Activated naive CD8-positive, alpha-beta T cell treated with anti-CD3 and anti-CD28 coated beads for 36 hours (primary cell): ENCODE measurements around the gene TFPT. TPM values are rescaled to one million over a fixed set of nuclear protein-coding genes. Genes with fewer than 3 reads are reported as not detected.

ENCODE experiments used
- DNase-seq: peaks from one replicate; pipeline ENCODE4 v3.0.0; 2021
- H3K27ac Mint-ChIP-seq: one replicate; pipeline ENCODE4 v1.8.0; 2022; ENCODE audit warnings: mild to moderate bottlenecking, moderate library complexity, mixed read lengths
- H3K27me3 Mint-ChIP-seq: one replicate; pipeline ENCODE4 v1.8.0; 2022; ENCODE audit warnings: mild to moderate bottlenecking, mixed read lengths
- H3K36me3 Mint-ChIP-seq: one replicate; pipeline ENCODE4 v1.8.0; 2021; ENCODE audit warnings: mild to moderate bottlenecking, mixed read lengths
- H3K4me1 Mint-ChIP-seq: one replicate; pipeline ENCODE4 v1.8.0; 2021; ENCODE audit warnings: mixed read lengths
- H3K4me3 Mint-ChIP-seq: one replicate; pipeline ENCODE4 v1.8.0; 2022; ENCODE audit warnings: mild to moderate bottlenecking, moderate library complexity, mixed read lengths
- H3K9me3 Mint-ChIP-seq: one replicate; pipeline ENCODE4 v1.8.0; 2022; ENCODE audit warnings: mixed read lengths
- total RNA-seq, 2 experiments: library from RNA; stranded (reverse); gene quantifications; one replicate each; pipeline ENCODE4 v1.2.3, GENCODE V29; 2021

The TFPT gene
- total RNA-seq, 2 experiments from 2014 or later = 33.3 to 38.5 TPM

DNA sequence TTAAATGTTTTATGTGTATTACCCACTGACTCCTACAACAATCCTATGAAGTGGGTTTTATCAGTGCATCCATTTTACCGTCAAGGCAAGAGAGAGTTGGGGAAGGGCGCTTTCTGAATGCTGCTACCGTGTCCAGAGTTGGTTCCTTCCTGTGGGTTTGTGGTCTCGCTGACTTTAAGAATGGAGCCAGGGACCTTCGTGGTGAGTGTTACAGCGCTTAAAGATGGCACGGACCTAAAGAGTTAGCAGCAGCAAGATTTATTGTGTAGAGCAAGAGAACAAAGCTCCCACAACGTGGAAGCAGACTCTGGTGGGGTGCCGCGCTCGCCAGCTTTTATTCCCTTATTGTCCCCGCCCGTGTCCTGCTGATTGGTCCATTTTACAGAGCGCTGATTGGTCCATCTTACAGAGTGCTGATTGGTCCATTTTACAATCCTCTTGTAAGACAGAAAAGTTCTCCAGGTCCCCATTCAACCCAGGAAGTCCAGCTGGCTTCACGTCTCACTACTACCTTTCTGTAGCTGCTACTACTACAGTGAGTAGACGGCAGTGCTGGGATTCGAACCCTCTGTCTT, 20.9 kb downstream of the TFPT start:
- Mint-ChIP-seq H3K27ac (no peak overlapping the region), H3K4me1 (peaks cover 7% of the 10 kb centered on the region), H3K36me3 (no peaks in the 10 kb centered on the region), H3K4me3 (no peak overlapping the region), H3K27me3 (peaks cover 55% of the 10 kb centered on the region), H3K9me3 (peaks cover 2% of the 10 kb centered on the region)
- no peak for DNase-seq

DNA sequence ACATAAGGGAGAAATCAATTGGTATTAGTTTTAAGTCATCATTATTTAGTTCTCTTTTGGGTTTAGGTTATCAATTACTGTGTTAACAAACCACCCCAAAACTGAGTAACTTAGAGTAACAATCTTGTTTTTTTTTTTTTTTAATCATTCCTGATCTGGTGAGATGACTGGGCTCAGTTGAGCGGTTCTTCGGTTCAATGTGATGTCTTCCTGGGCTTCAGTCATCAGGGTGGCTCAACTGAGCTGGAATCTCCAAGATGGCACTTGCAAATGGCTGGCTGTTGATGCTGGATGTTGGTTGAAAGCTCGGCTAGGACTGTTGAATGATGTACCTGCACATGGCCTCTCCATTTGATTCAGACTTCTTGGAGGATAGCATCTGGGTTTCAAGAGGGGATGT, 31.0 kb downstream of the TFPT start:
- no peaks in the 10 kb centered on the region for H3K4me1 Mint-ChIP-seq
- H3K4me3 Mint-ChIP-seq = no peak overlapping the region
- H3K9me3 Mint-ChIP-seq = peaks cover 5% of the 10 kb centered on the region
- DNase-seq = no peak
- H3K27me3 Mint-ChIP-seq = peaks cover 13% of the 10 kb centered on the region
- H3K36me3 Mint-ChIP-seq = no peaks in the 10 kb centered on the region
- H3K27ac Mint-ChIP-seq = no peak overlapping the region

DNA sequence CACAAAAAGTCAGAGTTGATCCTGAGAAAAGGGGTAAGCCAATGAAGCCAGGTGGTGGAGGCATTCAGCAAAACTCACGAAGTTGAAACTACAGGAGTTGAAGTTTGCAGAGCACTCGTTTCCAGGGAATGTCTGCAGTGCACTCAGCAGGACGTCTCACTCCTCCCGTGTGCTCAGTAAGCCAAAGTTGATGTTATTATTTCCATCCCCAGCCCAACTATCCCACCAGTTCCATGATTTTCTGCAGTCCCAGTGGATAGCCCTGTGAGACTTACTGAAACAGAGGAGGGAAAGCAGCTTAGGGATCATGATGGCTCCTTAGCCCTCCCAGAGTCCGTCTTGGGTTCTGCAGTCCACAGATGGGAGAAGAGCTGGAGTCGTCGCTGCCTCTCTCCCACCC, 34.4 kb downstream of the TFPT start, which contains the start of gene TARM1:
Gene TARM1, minus strand, starts transcription at position 334 of the 400 bp plus-strand sequence. Its CDS starts 25 bp downstream, at position 309.
- H3K4me1 Mint-ChIP-seq = no peaks in the 10 kb centered on the region
- H3K9me3 Mint-ChIP-seq = peaks cover 5% of the 10 kb centered on the region
- H3K27me3 Mint-ChIP-seq = peaks cover 10% of the 10 kb centered on the region
- no peak for DNase-seq
- H3K27ac Mint-ChIP-seq = no peak within 1 kb of the TSS
- H3K36me3 Mint-ChIP-seq = no peaks in the 10 kb centered on the region
- no peak within 1 kb of the TSS for H3K4me3 Mint-ChIP-seq

DNA sequence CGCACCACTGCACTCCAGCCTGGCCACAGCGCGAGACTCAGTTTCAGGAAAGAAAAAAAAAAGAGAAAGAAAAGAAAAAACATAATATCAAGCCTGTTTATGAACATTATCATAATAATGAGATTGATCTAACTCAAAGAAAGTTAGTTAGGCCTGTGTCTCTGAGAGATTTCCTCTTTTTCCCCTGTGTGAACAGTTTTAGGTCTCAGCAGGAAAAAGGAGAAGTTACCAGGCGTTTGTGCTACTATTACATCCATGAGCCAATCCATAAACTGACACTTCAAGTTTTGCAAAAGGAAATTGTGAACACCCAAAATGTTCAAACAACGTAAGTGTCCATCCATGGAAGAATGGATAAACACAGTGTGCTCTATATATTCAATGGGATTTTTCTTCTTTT, 38.1 kb downstream of the TFPT start:
- peaks cover 2% of the 10 kb centered on the region for H3K9me3 Mint-ChIP-seq
- no peak overlapping the region for H3K27ac Mint-ChIP-seq
- DNase-seq = no peak
- no peak overlapping the region for H3K4me3 Mint-ChIP-seq
- H3K27me3 Mint-ChIP-seq = peaks cover 7% of the 10 kb centered on the region
- no peaks in the 10 kb centered on the region for H3K36me3 Mint-ChIP-seq
- no peaks in the 10 kb centered on the region for H3K4me1 Mint-ChIP-seq

DNA sequence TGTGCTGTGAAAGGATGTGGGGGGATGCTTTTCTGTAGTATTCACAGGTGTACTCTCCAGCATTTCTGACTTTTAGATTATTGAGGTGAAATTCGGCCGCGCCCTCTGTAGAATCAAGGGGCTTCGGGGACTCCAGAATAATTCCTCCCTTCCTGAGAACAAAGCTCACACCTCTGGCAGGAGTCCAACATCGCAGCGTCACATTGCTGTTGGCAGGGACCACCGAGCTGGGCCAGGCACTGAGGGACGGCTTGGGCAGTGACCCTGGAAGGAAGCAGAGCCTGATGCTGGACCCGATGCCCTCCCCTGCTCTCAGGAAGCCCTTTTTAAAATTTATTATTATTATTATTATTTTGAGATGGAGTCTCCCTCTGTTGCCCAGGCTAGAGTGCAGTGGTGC, 40.6 kb downstream of the TFPT start:
- Mint-ChIP-seq H3K36me3 (no peaks in the 10 kb centered on the region), H3K4me1 (no peaks in the 10 kb centered on the region), H3K27me3 (peaks cover 7% of the 10 kb centered on the region), H3K27ac (no peak overlapping the region), H3K4me3 (no peak overlapping the region), H3K9me3 (no peaks in the 10 kb centered on the region)
- DNase-seq = no peak

DNA sequence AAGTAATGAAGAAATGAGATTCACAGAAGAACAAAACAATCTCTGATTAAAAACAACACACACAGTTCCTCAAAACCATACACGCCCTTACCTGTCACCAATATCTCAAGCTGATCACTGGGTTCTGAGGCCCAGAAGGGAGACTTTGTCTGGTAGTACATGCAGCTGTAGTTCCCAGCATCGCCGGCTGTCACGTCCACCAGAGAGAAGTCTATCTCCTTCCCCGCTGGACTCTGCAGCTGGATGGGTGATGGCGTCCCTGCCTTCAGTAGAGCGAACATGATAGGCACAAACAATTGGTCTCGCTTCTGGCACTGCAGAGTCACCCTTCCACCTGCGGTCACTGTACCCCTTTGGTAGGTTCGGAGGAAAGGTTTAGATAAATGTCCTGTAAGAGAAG, 41.6 kb downstream of the TFPT start:
- Mint-ChIP-seq H3K4me3 (no peak overlapping the region), H3K27ac (no peak overlapping the region), H3K27me3 (peaks cover 6% of the 10 kb centered on the region), H3K36me3 (no peaks in the 10 kb centered on the region), H3K4me1 (no peaks in the 10 kb centered on the region), H3K9me3 (no peaks in the 10 kb centered on the region)
- DNase-seq = no peak

DNA sequence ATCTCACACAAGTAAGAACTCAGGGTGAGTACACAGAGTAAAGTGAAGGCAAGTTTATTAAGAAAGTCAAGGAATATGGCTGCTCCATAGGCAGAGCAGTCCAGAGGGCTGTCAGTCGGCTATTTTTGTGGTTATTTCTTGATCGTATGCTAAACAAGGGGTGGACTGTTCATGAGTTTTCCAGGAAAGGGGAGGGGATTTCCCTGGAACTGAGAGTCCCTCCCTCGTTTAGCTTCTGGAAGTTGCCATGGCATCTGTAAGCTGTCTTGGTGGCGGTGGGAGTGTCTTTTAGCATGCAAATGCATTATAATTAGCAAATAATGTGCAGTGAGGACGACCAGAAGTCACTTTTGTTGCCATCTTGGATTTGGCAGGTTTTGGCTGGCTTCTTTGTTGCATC, 46.0 kb downstream of the TFPT start:
- DNase-seq = no peak
- Mint-ChIP-seq H3K27ac (no peak overlapping the region), H3K4me3 (no peak overlapping the region), H3K36me3 (no peaks in the 10 kb centered on the region), H3K9me3 (no peaks in the 10 kb centered on the region), H3K4me1 (no peaks in the 10 kb centered on the region), H3K27me3 (peaks cover 13% of the 10 kb centered on the region)

DNA sequence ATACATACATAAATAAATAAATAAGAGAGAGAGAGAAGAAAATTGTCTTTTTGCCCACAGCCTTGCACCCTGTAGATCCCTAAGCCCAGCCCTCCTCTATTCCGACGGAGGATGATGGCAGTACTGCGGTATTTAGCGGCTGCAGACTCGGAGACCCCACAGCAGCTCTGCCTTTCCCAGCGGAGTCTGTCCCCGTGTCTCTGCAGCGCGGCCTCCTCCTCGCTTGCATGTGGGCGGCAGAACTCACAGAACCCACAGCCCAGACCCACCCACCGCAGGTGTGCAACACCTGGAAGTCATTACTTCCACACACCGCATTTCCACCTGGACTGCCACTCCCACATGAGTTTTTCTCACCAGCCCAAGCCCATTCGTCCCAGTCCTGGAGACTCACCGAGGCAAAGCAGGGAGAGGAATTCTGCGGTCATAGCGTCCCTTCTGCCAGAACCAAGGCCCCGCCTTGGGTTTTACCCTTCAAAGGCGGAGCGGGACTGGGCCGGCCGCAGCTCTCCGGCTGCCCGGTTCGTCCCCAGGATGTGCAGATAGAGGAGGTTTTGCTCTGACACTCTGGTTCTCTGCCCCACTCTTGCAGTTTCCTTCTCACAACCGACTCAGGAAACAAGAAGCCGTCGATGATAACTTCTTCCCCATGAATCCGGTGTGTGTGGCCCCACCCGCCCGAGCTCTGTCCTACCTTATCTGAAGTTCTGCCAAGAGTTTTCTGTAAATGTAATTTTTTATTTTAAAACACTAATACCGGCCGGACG, 51.9 kb downstream of the TFPT start, which contains the start of gene VSTM1:
Gene VSTM1, minus strand, starts transcription at position 548 of the 767 bp plus-strand sequence. Its CDS starts 120 bp downstream, at position 428.
- Mint-ChIP-seq H3K4me3 (no peak within 1 kb of the TSS), H3K9me3 (no peaks in the 10 kb centered on the region), H3K27me3 (peaks cover 31% of the 10 kb centered on the region), H3K27ac (no peak within 1 kb of the TSS), H3K36me3 (no peaks in the 10 kb centered on the region), H3K4me1 (no peaks in the 10 kb centered on the region)
- no peak for DNase-seq

DNA sequence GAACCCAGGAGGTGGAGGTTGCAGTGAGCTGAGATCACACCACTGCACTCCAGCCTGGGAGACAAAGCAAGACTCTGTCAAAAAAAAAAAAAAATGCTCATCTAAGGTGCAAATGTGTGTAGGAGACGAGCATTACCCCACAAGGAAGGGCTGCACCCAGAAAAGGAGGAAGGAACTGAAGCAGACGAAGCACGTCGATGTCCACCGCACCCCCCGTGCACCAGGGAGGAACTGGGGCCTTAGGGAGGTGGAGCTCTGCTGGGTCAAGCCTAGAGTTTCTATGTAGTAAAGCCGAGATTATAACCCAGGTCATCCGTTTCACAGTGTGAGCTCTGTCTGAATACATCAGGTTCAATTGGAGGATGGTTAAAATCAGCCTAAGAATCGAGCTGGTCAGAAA, 52.8 kb downstream of the TFPT start:
- Mint-ChIP-seq H3K9me3 (no peaks in the 10 kb centered on the region), H3K27ac (no peak overlapping the region), H3K36me3 (no peaks in the 10 kb centered on the region), H3K27me3 (peaks cover 31% of the 10 kb centered on the region), H3K4me3 (no peak overlapping the region), H3K4me1 (no peaks in the 10 kb centered on the region)
- DNase-seq = no peak

Other genes starting within 250 kb of the TFPT start
- gene MYADM, start 247.8 kb downstream of the TFPT start, total RNA-seq = 10 to 100 TPM; 30.9 to 32.1 TPM
- under 1 TPM in 1 of 2 experiments, not detected in 1; 0.35 TPM for gene PRKCG, start 233.5 kb downstream of the TFPT start, total RNA-seq
- not detected for gene CACNG7, start 206.4 kb downstream of the TFPT start, total RNA-seq
- not detected for gene CACNG8, start 152.7 kb downstream of the TFPT start, total RNA-seq
- gene CACNG6, start 124.0 kb downstream of the TFPT start, total RNA-seq = not detected
- gene VSTM1, start 51.8 kb downstream of the TFPT start, total RNA-seq = not detected
- gene TARM1, start 34.3 kb downstream of the TFPT start, total RNA-seq = not detected
- gene OSCAR, start 14.9 kb downstream of the TFPT start, total RNA-seq = under 1 TPM; 0.37 to 0.38 TPM
- 10 to 100 TPM; 93.6 to 97.9 TPM for gene NDUFA3, start 12.8 kb downstream of the TFPT start, total RNA-seq
- 100 to 1,000 TPM; 120 to 124 TPM for gene PRPF31, start 97 bp upstream of the TFPT start, total RNA-seq
- gene CNOT3, start 22.1 kb upstream of the TFPT start, total RNA-seq = 10 to 100 TPM; 59.0 to 62.1 TPM
- 1 to 10 TPM; 3.2 to 4.1 TPM for gene LENG1, start 44.1 kb upstream of the TFPT start, total RNA-seq
- gene TMC4, start 57.5 kb upstream of the TFPT start, total RNA-seq = not detected
- 10 to 100 TPM; 57.0 to 57.1 TPM for gene MBOAT7, start 73.9 kb upstream of the TFPT start, total RNA-seq
- gene TSEN34, start 75.7 kb upstream of the TFPT start, total RNA-seq = 10 to 100 TPM; 15.5 to 16.4 TPM
- 1,000 to 10,000 TPM; 1,783 to 1,787 TPM for gene RPS9, start 85.2 kb upstream of the TFPT start, total RNA-seq
- not detected for gene LILRB3, start 107.3 kb upstream of the TFPT start, total RNA-seq
- gene LILRA6, start 127.1 kb upstream of the TFPT start, total RNA-seq = not detected
- not detected for gene LILRB5, start 141.6 kb upstream of the TFPT start, total RNA-seq
- gene LILRB2, start 165.5 kb upstream of the TFPT start, total RNA-seq = not detected
- not detected for gene LILRA5, start 197.5 kb upstream of the TFPT start, total RNA-seq
- under 1 TPM in 1 of 2 experiments, not detected in 1; 0.40 TPM for gene LILRA4, start 223.5 kb upstream of the TFPT start, total RNA-seq
- 10 to 100 TPM in 1 of 2 experiments, 1 to 10 TPM in 1; 9.0 to 10.1 TPM for gene LAIR1, start 249.3 kb upstream of the TFPT start, total RNA-seq